Endothelial cell (in vitro differentiated cells): Measurements from ENCODE around the gene GUCY1A1. TPM values are rescaled to one million over a fixed set of nuclear protein-coding genes. Genes with fewer than 3 reads are reported as not detected.

Experiments
- DNase-seq: peaks from one replicate; pipeline ENCODE4 v3.0.0; 2021; ENCODE audit warnings: low spot score
- H3K27ac Mint-ChIP-seq: one replicate; pipeline ENCODE4 v1.8.0; 2021; ENCODE audit warnings: mixed read lengths, inconsistent platforms; ENCODE audit not compliant: unreplicated experiment
- H3K27me3 Mint-ChIP-seq: one replicate; pipeline ENCODE4 v1.8.0; 2021; ENCODE audit warnings: mild to moderate bottlenecking, moderate library complexity, mixed read lengths, inconsistent platforms; ENCODE audit not compliant: unreplicated experiment
- H3K36me3 Mint-ChIP-seq: one replicate; pipeline ENCODE4 v1.8.0; 2021; ENCODE audit warnings: mild to moderate bottlenecking, low read depth, mixed read lengths, inconsistent platforms; ENCODE audit not compliant: unreplicated experiment
- H3K4me1 Mint-ChIP-seq: one replicate; pipeline ENCODE4 v1.8.0; 2021; ENCODE audit warnings: mild to moderate bottlenecking, mixed read lengths, inconsistent platforms; ENCODE audit not compliant: unreplicated experiment
- H3K4me3 Mint-ChIP-seq: one replicate; pipeline ENCODE4 v1.8.0; 2021; ENCODE audit warnings: mild to moderate bottlenecking, mixed read lengths, inconsistent platforms; ENCODE audit not compliant: unreplicated experiment
- H3K9me3 Mint-ChIP-seq: one replicate; pipeline ENCODE4 v1.8.0; 2021; ENCODE audit warnings: mixed read lengths, inconsistent platforms; ENCODE audit not compliant: unreplicated experiment
- CTCF ChIP-seq: fragments of 200-600 bp; sonication (generic); IDR thresholded peaks from one replicate; pipeline ENCODE4 v1.5.0; 2021; ENCODE audit warnings: antibody characterized with exemption; ENCODE audit not compliant: unreplicated experiment
- total RNA-seq: library from RNA; stranded (reverse); fragmentation: NEBNext Ultra II Directional; extraction: Animal tissue kit (Norgen Biotek cat#: 25700); gene quantifications from one replicate; pipeline ENCODE4 v1.2.1, GENCODE V29; 2021; ENCODE audit not compliant: unreplicated experiment

Gene GUCY1A1
- total RNA-seq, 1 donor from 2014 or later: not detected

GRCh38 chr4:155769090-155769489, 102.4 kb downstream of the GUCY1A1 start:
- Mint-ChIP-seq H3K27ac (no peak overlapping the region), H3K36me3 (no peaks in the 10 kb centered on the region), H3K27me3 (peaks cover 2% of the 10 kb centered on the region), H3K9me3 (no peaks in the 10 kb centered on the region), H3K4me1 (peaks cover 2% of the 10 kb centered on the region), H3K4me3 (no peak overlapping the region)
- DNase-seq: no peak
- no peak for TF ChIP-seq CTCF

GRCh38 chr4:155772459-155773195, 106.0 kb downstream of the GUCY1A1 start:
- TF ChIP-seq CTCF: no peak
- no peak for DNase-seq
- Mint-ChIP-seq H3K36me3 (no peaks in the 10 kb centered on the region), H3K27ac (no peak overlapping the region), H3K9me3 (no peaks in the 10 kb centered on the region), H3K4me1 (peaks cover 2% of the 10 kb centered on the region), H3K4me3 (no peak overlapping the region), H3K27me3 (peaks cover 2% of the 10 kb centered on the region)

- Mint-ChIP-seq H3K27me3 (peaks cover 2% of the 10 kb centered on the region), H3K9me3 (no peaks in the 10 kb centered on the region), H3K4me1 (peaks cover 2% of the 10 kb centered on the region), H3K36me3 (no peaks in the 10 kb centered on the region), H3K27ac (no peak overlapping the region), H3K4me3 (no peak overlapping the region)
- no peak for DNase-seq
- no peak for TF ChIP-seq CTCF
Observed at GRCh38 chr4:155773196-155773800, 106.7 kb downstream of the GUCY1A1 start.

- no peaks in the 10 kb centered on the region for H3K9me3 Mint-ChIP-seq
- no peak overlapping the region for H3K27ac Mint-ChIP-seq
- no peak for DNase-seq
- no peaks in the 10 kb centered on the region for H3K4me1 Mint-ChIP-seq
- peaks cover 2% of the 10 kb centered on the region for H3K27me3 Mint-ChIP-seq
- H3K4me3 Mint-ChIP-seq: no peak overlapping the region
- H3K36me3 Mint-ChIP-seq: no peaks in the 10 kb centered on the region
- no peak for TF ChIP-seq CTCF
Observed at GRCh38 chr4:155774033-155774432, 107.4 kb downstream of the GUCY1A1 start.
